Measurements from ENCODE around the gene PABPN1. TPM values are rescaled to one million over a fixed set of nuclear protein-coding genes. Genes with fewer than 3 reads are reported as not detected.

The PABPN1 gene
- total and polyA plus RNA-seq, 2 of the 13 experiments (the other 11 are each of a cell fraction or from before 2014, with no cell fraction given), result 233 to 524 TPM

DNA sequence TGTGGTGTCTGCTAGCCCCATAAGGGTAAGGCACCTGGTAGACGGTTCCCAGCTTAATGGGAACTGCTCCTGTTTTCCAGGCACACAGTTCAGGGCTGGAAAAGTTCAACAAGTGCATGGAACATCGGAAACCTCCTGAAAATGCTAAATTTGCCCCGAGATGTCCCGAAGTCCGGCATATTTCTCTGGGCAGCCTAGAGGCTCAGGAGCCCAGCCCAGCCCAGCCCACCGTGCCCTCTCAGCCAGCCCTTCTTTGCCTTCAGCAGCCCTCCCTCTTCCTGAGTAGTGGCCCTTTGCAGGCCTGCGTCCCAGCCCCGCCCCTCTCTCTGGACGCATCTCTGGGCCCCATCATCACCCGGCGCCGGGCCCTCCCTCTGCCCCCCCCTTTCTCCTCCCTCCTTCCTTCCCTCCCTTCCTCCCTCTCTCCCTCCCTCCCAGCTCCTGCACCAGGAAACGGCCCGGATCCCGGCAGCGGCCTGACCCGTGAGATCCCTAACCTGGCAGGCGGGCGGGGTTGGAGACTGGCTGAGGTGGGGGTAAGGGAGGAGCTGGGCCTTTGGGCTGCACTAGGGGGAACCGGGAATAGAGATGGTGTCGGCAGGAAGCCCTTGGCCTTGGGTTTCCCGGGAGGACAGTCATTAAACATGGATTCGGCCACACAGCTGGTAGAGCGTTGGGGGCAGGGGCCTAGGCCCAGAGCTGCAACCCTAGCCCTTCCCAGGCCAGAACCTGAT lies 14.7 kb upstream of the PABPN1 start, which contains the start of gene BCL2L2 (continued):
- no peak for TF ChIP-seq TCF7 (IDR thresholded peaks at IDR 0.05; ENCODE audit: low read depth)
- peak; percentile 97 for TF ChIP-seq ZSCAN31 (CRISPR knock-in tag; IDR thresholded peaks at IDR 0.05; ENCODE audit: low read depth)
- TF ChIP-seq, protein P1, sequence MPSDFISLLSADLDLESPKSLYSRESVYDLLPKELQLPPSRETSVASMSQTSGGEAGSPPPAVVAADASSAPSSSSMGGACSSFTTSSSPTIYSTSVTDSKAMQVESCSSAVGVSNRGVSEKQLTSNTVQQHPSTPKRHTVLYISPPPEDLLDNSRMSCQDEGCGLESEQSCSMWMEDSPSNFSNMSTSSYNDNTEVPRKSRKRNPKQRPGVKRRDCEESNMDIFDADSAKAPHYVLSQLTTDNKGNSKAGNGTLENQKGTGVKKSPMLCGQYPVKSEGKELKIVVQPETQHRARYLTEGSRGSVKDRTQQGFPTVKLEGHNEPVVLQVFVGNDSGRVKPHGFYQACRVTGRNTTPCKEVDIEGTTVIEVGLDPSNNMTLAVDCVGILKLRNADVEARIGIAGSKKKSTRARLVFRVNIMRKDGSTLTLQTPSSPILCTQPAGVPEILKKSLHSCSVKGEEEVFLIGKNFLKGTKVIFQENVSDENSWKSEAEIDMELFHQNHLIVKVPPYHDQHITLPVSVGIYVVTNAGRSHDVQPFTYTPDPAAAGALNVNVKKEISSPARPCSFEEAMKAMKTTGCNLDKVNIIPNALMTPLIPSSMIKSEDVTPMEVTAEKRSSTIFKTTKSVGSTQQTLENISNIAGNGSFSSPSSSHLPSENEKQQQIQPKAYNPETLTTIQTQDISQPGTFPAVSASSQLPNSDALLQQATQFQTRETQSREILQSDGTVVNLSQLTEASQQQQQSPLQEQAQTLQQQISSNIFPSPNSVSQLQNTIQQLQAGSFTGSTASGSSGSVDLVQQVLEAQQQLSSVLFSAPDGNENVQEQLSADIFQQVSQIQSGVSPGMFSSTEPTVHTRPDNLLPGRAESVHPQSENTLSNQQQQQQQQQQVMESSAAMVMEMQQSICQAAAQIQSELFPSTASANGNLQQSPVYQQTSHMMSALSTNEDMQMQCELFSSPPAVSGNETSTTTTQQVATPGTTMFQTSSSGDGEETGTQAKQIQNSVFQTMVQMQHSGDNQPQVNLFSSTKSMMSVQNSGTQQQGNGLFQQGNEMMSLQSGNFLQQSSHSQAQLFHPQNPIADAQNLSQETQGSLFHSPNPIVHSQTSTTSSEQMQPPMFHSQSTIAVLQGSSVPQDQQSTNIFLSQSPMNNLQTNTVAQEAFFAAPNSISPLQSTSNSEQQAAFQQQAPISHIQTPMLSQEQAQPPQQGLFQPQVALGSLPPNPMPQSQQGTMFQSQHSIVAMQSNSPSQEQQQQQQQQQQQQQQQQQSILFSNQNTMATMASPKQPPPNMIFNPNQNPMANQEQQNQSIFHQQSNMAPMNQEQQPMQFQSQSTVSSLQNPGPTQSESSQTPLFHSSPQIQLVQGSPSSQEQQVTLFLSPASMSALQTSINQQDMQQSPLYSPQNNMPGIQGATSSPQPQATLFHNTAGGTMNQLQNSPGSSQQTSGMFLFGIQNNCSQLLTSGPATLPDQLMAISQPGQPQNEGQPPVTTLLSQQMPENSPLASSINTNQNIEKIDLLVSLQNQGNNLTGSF (CRISPR knock-in tag; IDR thresholded peaks at IDR 0.05), result peak; percentile 81
- TF ChIP-seq ZNF160 (CRISPR knock-in tag; IDR thresholded peaks at IDR 0.05), result peak; percentile 96
- TF ChIP-seq ISX (CRISPR knock-in tag; conservative IDR thresholded peaks at IDR 0.05), result 0 out of 2 replicates have a peak, but pooled peaks have one; percentile 8
- TF ChIP-seq, protein P2, sequence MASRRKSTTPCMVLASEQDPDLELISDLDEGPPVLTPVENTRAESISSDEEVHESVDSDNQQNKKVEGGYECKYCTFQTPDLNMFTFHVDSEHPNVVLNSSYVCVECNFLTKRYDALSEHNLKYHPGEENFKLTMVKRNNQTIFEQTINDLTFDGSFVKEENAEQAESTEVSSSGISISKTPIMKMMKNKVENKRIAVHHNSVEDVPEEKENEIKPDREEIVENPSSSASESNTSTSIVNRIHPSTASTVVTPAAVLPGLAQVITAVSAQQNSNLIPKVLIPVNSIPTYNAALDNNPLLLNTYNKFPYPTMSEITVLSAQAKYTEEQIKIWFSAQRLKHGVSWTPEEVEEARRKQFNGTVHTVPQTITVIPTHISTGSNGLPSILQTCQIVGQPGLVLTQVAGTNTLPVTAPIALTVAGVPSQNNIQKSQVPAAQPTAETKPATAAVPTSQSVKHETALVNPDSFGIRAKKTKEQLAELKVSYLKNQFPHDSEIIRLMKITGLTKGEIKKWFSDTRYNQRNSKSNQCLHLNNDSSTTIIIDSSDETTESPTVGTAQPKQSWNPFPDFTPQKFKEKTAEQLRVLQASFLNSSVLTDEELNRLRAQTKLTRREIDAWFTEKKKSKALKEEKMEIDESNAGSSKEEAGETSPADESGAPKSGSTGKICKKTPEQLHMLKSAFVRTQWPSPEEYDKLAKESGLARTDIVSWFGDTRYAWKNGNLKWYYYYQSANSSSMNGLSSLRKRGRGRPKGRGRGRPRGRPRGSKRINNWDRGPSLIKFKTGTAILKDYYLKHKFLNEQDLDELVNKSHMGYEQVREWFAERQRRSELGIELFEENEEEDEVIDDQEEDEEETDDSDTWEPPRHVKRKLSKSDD (CRISPR knock-in tag; IDR thresholded peaks at IDR 0.05; ENCODE audit: low read depth), result peak; percentile 90
- TF ChIP-seq RORA (CRISPR knock-in tag; IDR thresholded peaks at IDR 0.05), result no peak
- TF ChIP-seq, protein P3, sequence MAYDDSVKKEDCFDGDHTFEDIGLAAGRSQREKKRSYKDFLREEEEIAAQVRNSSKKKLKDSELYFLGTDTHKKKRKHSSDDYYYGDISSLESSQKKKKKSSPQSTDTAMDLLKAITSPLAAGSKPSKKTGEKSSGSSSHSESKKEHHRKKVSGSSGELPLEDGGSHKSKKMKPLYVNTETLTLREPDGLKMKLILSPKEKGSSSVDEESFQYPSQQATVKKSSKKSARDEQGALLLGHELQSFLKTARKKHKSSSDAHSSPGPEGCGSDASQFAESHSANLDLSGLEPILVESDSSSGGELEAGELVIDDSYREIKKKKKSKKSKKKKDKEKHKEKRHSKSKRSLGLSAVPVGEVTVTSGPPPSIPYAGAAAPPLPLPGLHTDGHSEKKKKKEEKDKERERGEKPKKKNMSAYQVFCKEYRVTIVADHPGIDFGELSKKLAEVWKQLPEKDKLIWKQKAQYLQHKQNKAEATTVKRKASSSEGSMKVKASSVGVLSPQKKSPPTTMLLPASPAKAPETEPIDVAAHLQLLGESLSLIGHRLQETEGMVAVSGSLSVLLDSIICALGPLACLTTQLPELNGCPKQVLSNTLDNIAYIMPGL (CRISPR knock-in tag; IDR thresholded peaks at IDR 0.05; ENCODE audit: borderline replicate concordance in 1 of 2, low read depth in 1 of 2), result peak; percentile 94 to 99; a peak in 3 of 4 replicates
- peak; percentile 24; the same call in 1 of the 2 replicates for TF ChIP-seq HHEX (CRISPR knock-in tag; IDR thresholded peaks at IDR 0.05)
- no peak for TF ChIP-seq ZNF670 (CRISPR knock-in tag; IDR thresholded peaks at IDR 0.05; ENCODE audit: borderline replicate concordance)
- TF ChIP-seq ZNF746 (CRISPR knock-in tag; IDR thresholded peaks at IDR 0.05), result no peak
- TF ChIP-seq, protein P4, sequence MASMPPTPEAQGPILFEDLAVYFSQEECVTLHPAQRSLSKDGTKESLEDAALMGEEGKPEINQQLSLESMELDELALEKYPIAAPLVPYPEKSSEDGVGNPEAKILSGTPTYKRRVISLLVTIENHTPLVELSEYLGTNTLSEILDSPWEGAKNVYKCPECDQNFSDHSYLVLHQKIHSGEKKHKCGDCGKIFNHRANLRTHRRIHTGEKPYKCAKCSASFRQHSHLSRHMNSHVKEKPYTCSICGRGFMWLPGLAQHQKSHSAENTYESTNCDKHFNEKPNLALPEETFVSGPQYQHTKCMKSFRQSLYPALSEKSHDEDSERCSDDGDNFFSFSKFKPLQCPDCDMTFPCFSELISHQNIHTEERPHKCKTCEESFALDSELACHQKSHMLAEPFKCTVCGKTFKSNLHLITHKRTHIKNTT (CRISPR knock-in tag; IDR thresholded peaks at IDR 0.05), result no peak
- TF ChIP-seq MEIS2 (CRISPR knock-in tag; IDR thresholded peaks at IDR 0.05), result peak; percentile 57; the same call in 1 of the 2 replicates
- TF ChIP-seq GZF1 (CRISPR knock-in tag; IDR thresholded peaks at IDR 0.05), result no peak
- no peak for TF ChIP-seq HMGA1 (CRISPR knock-in tag; conservative IDR thresholded peaks at IDR 0.05)
- TF ChIP-seq, protein P5, sequence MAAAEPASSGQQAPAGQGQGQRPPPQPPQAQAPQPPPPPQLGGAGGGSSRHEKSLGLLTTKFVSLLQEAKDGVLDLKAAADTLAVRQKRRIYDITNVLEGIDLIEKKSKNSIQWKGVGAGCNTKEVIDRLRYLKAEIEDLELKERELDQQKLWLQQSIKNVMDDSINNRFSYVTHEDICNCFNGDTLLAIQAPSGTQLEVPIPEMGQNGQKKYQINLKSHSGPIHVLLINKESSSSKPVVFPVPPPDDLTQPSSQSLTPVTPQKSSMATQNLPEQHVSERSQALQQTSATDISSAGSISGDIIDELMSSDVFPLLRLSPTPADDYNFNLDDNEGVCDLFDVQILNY (CRISPR knock-in tag; conservative IDR thresholded peaks at IDR 0.05), result peak; percentile 6; the same call in 1 of the 2 replicates
- peak; percentile 73; the same call in 1 of the 2 replicates for TF ChIP-seq RBAK (CRISPR knock-in tag; IDR thresholded peaks at IDR 0.05)
